ENCODE data around the gene SLC35D2.
"Not testable (repeated sequence)": the region's sequence is repeated elsewhere in the genome, so short reads cannot be mapped to it uniquely, and the experiment has no call there.

Gene SLC35D2

GRCh38 chr9:96360976-96361375 is 22.5 kb downstream of the SLC35D2 start:
- DNase-seq (ENCODE audit: low read depth): no peak

DNA sequence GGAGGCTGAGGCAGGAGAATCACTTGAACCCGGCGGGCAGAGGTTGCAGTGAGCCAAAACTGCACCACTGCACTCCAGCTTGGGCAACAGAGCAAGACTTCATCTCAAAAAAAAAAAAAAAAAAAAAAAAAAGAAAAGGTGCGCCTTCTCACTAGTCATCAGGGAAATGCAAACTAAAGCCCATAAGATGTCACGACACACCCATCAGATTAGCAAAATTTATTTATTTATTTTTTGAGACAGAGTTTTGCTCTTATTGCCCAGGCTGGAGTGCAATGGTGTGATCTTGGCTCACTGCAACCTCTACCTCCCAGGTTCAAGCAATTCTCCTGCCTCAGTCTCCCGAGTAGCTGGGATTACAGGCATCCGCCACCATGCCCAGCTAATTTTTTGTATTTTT is 23.0 kb downstream of the SLC35D2 start:
- not testable (repeated sequence) for DNase-seq (ENCODE audit: low read depth)

- DNase-seq (ENCODE audit: low read depth): no peak
Observed at GRCh38 chr9:96350866-96351265, 32.6 kb downstream of the SLC35D2 start.

- no peak for DNase-seq (ENCODE audit: low read depth)
Observed at GRCh38 chr9:96348261-96348660, 35.2 kb downstream of the SLC35D2 start.

DNA sequence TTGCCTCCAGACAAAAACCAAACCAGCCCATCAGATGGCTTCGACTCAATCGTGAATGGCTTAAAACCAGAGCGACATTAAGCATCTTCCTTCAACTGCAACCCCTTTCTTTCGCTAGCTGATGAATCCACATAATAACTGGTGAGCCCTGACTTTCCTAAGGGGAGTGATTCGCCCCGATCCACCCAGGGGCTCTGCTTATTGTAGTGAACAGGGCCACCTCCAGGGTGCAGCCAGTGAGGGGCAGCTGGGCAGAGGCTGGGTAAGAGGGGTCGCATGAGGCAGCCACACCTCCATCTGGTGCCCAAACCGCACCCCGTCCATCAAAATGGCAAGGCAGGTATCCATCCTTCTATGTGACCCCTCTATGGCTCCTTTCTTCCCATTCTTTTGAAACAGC is 38.0 kb downstream of the SLC35D2 start:
- no peak for DNase-seq (ENCODE audit: low read depth)

DNA sequence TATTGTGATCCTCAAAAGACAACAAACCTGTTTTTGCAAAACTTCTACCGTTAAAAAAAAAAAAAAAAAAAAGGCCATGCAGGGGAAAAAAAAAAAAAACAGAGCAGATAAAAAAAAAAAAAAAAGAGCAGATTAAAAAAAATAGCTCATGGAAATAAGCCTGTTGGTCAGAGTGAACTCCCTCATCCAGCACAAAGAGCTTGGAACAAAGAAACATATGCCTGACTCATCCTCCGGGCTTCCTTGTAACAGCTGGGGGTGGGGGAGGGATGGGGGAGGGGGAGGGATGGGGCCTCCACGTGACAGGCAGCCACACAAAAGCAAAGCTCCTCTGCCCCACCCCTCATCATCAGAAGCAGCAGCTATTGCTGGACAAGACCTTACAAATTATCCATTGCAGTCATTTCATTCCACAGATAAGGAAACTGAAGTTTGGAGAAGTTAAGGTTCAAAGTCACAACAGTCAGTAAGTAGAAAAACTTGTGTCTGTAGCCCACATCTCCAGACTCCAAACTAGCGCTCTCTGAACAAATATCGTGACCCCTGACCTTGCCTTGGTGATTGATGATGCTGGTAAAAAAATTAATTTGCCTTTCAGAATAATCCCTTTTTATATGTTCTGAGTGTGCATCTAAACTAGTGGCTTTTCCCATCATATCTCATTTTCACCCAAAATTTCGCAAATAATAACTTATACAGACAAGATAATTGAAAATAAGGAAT is 38.9 kb downstream of the SLC35D2 start:
- no peak for DNase-seq (ENCODE audit: low read depth)

DNA sequence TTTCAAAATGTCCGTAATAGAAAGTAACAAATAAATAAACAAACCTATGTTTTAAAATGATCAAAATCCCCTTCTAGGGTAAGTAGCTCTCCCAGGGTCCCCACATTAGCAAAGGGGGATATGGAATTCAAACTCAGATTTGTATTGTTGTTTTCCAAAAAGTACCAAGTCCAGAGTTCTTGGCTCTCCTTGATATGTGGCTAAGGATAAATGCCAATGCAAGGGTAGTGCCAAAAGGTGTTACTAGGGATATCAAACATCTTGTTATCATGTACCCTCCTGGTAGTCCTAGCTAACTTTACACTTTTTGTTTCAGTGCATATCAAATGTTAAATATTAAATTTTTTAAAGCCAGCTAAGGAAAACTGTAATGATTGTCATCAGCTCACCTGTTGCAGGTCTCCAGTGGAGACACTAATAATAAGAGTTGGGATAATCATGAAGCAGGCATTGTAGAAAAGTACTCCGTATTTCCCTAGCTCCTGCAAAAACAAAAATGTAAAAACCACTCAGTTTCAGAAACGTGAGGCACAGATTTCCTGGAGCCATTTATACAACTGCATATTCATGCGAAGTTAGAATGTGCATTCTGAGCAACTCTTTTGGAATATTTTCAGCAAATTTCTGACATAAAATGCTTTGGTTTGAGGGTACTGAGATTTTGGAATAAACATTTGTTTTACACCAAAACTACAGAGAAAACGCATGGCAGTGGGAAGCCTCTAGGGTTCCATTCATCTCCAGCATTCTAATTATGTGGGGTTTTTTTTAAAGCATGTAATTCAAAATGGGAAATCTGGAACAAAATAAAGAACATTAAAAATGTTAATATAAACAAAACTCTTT is 39.8 kb downstream of the SLC35D2 start:
- no peak for DNase-seq (ENCODE audit: low read depth)

- DNase-seq (ENCODE audit: low read depth): no peak
Observed at GRCh38 chr9:96342571-96343245, 40.8 kb downstream of the SLC35D2 start.

DNA sequence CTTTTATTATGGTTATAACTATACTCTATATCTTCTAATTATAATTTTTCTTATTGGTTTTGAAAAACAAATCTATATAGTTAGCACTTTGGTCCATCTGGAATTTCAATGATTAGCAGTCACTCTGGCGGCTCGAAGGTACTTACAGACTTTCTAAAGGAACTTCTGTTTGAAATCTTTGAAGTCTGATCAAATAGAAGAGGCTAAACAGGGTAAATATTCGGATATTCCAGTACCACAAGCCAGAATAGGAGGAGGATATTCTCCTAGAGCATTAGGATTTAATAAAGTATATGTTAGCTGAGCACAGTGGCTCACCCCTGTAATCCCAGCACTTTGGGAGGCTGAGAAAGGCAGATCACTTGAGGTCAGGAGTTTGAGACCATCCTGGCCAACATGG is 42.8 kb downstream of the SLC35D2 start:
- DNase-seq (ENCODE audit: low read depth): no peak

DNA sequence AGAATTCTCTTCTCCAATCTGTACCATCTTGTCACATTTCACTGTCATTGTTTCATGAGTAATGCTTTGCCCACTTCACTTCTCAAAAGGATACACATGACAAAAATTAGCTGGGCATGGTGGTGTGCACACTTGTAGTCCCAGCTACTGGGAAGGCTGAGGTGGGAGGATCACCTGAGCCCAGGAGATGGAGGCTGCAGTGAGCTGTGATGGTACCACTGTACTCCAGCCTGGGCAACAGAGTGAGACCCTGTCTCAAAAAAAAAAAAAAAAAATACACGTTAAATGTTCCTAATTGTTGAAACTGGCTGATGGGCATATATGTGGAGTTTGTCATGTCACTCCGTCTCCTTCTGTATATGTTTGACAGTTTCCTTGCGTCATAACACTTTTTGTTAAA is 45.2 kb downstream of the SLC35D2 start:
- no peak for DNase-seq (ENCODE audit: low read depth)

- no peak for DNase-seq (ENCODE audit: low read depth)
Observed at GRCh38 chr9:96333958-96334357, 49.6 kb downstream of the SLC35D2 start.

GRCh38 chr9:96331236-96331947 is 52.1 kb downstream of the SLC35D2 start:
- no peak for DNase-seq (ENCODE audit: low read depth)

- peak; percentile 24 for DNase-seq (ENCODE audit: low read depth)
Observed at GRCh38 chr9:96327694-96328352, 55.7 kb downstream of the SLC35D2 start.

DNA sequence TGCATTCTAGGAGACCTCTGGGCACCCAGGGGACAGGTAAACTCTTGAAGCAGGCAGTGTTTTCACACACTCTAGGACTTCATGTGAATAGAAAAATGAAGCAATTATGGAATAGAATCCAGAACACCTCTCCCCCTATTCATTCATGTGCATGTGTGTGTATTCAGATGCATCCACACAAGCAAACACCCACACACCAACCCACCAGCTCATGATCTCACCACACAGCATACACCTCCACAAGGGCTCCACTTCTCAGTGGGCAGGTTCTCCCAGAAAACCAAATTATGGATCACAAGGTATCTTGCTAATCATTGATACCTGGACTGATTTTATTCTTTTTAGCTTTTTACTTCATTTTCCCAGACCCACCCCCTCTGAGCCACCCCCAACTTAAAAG is 60.3 kb downstream of the SLC35D2 start:
- DNase-seq (ENCODE audit: low read depth): no peak

DNA sequence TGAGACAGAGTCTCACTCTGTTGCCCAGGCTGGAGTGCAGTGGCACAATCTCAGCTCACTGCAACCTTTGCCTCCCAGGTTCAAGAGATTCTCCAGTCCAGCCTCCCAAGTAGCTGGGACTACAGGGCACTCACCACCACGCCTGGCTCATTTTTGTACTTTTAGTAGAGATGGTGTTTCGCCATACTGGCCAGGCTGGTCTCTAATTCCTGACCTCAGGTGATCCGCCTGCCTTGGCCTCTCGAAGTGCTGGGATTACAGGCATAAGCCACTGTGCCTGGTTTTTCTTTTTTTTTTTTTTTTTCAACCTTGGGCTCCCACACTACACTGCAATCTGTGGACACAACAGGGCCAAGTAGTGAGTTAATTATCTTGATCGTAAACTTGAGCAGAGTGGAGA is 60.8 kb downstream of the SLC35D2 start:
- DNase-seq (ENCODE audit: low read depth): not testable (repeated sequence)

DNA sequence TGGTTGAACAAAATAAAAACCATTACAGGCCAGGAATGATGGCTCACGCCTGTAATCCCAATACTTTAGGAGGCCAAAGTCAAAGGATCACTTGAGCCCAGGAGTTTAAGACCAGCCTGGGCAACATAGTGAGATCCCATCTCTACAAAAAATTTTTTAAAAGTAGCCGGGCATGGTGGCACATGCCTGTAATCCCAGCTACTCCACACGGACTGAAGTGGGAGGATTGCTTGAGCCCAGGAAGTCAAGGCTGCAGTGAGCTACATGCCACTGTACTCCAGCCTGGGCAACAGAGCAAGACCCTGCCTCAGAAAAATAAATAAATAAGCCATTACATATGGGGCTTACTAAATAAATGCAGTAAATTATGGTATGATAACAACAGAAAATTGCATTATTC is 61.3 kb downstream of the SLC35D2 start:
- DNase-seq (ENCODE audit: low read depth): not testable (repeated sequence)

DNA sequence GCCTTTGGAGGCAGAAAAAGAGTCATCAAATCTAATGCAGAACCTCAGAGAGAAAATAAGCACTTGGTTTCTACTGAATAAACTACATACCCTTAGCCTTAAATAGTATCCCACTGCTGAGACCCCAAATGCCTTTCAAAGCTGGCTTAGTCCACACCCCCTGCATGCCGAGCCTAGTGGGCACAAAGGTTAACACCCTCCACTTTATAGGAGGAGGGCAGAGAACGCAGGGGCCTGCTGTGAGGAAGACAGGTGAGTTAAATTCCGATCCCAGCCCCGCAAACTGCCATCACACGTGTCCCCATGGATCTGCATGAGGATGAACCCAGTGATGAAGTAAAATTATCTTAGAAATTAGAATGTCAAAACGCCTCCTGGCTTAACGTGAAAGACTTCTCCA is 62.0 kb downstream of the SLC35D2 start:
- DNase-seq (ENCODE audit: low read depth): no peak

DNA sequence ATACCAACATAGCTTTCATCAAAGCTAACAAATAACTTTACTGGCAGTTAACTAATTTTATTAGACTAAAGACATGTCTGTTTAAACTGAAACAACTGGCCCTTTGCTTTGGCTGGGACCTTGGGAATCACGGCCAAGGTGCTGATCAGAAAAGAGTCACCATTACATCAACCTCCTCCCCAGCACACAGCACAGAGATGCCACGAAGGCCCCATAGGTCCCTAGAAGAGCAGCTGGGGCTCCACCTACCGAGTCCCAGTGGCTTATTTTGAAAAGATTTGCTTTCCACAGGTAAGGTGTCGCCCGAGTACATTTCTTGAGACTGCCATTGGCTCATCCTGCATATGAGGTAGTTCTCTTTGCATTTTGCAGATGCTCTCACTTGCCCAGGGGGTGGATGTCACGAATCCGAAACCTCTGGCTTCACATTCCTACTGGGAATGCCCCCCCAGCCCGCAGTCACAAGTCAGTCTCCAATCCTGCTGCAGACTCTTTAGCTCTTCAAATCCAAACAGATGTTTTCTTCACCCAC is 62.7 kb downstream of the SLC35D2 start:
- DNase-seq (ENCODE audit: low read depth): no peak

DNA sequence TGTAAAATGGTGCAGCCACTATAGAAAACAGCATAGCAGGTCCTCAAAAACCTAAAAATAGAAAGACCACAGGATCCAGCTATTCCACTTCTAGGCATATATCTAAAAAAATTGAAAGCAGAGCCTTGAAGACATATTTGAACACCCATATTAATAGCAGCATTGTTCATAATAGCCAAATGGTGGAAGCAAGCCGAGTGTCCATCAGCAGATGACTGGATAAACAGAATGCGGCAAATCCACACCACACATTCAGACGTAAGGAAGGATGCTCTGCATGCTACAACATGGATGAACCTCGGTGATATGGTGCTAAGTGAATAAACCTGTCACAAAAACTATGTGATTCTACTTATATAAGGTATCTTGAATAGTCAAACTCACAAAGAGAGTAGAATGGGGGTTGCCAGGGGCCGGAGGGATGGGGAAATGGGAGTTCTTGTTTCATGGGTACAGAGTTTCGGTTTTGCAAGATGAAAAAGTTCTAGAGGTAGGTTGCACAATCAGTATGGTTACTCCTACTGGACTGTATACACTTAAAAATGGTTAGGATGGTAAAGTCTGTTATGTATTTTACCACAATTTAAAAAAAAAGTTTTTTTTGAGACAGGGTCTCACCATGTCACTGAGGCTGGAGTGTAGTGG is 64.5 kb downstream of the SLC35D2 start:
- no peak for DNase-seq (ENCODE audit: low read depth)

DNA sequence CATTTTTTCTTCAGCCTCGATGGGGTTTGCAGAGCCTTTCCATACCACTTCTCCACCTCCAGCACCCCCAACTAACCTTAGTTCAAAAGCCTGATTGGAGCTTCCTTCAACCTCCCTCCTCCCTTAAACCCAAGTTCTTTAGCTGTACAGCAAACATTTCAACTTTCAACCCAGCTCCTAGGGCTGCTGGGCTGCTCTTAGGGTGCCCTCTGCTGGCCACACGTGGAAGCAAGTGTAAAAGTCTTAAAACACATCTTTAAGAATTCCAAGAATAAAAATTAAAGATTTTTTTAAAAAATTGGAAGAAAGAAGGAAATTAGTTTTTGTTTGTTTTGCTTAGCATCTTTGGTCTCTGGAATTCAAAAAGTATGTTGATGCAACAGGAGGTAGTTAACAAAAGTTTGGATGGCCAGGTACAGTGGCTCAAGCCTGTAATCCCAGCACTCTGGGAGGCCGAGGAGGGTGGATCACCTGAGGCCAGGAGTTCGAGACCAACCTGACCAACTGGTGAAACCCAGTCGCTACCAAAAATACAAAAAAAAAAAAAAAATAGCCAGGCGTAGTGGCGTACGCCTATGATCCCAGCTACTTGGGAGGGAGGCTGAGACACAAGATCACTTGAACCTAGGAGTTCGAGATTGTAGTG is 66.1 kb downstream of the SLC35D2 start:
- peak; percentile 21 for DNase-seq (ENCODE audit: low read depth)

Measured in stimulated activated CD4-positive, alpha-beta T cell treated with anti-CD3 and anti-CD28 coated beads, Interleukin-2, amount 100 ng/mL, for 4 hours (primary cell).